HepG2 (cell line): ENCODE measurements around the gene SPECC1L. TPM values are rescaled to one million over a fixed set of nuclear protein-coding genes. Genes with fewer than 3 reads are reported as not detected.

Experiments used
- ATAC-seq: fragments of 200-7000 bp; cut with Tn5 transposase; 3 replicates; pipeline ENCODE4 v1.9.1; 2020; ENCODE audit warnings: mild to moderate bottlenecking, moderate library complexity
- BruUV-seq: library from RNA; stranded (reverse); fragments of 400-500 nt; replicated peaks from 2 replicates; lab custom pipeline; 2021; lab: Mats Ljungman, UMichigan
- CTCF ChIA-PET: fragments of 300-600 bp; formaldehyde crosslinking; extraction: SDS; loops from one replicate; lab custom pipeline; 2021; ENCODE audit warnings: low total read pairs, inconsistent platforms, low intra/inter-chr PET ratio; lab: Yijun Ruan, JAX
- POLR2A ChIA-PET: fragments of 350-600 bp; sonication (Branson Sonifier 250); formaldehyde crosslinking; loops from one replicate; lab custom pipeline; 2020; ENCODE audit warnings: antibody characterized with exemption, inconsistent platforms; lab: Yijun Ruan, JAX
- DNase-seq: peaks from one replicate; pipeline ENCODE4 v3.0.0-alpha.2; 2015; ENCODE audit warnings: low spot score
- FAIRE-seq: peaks from 3 replicates; lab custom pipeline; 2011; peaks lifted over from hg19 to GRCh38; lab: Jason Lieb, UNC
- H2AFZ ChIP-seq: one replicate; pipeline ENCODE4 v1.6.1; 2011; ENCODE audit warnings: low read length, inconsistent platforms
- H3K27ac ChIP-seq: fragments of 300-600 bp; 3 replicates; pipeline ENCODE4 v1.8.0; 2011; ENCODE audit warnings: mixed run types, mild to moderate bottlenecking, mixed read lengths, low read length, inconsistent platforms; ENCODE audit not compliant: insufficient read depth; ENCODE audit errors: extremely low read length
- H3K27me3 ChIP-seq, 2 experiments: fragments of 200-600 bp in 1 of 2; 2 replicates in 1 of 2; 3 replicates in 1 of 2; pipeline versions ENCODE4 v1.6.0 to v1.8.0; 2011; ENCODE audit warnings: low read length in 2 of 2, mild to moderate bottlenecking in 2 of 2, moderate library complexity in 2 of 2, inconsistent platforms in 1 of 2; ENCODE audit not compliant: insufficient read depth in 2 of 2, control insufficient read depth in 1 of 2
- H3K36me3 ChIP-seq, 2 experiments: fragments of 200-600 bp in 1 of 2; replicated peaks in 1 of 2; 2 replicates in 1 of 2; 3 replicates in 1 of 2; pipeline versions ENCODE4 v1.5.1 to v1.8.0; 2011; ENCODE audit warnings: low read length in 2 of 2, inconsistent platforms in 1 of 2; ENCODE audit not compliant: insufficient read depth in 2 of 2, control insufficient read depth in 1 of 2
- H3K4me1 ChIP-seq: 2 replicates; pipeline ENCODE4 v1.5.1; 2012; ENCODE audit warnings: low read length, inconsistent platforms; ENCODE audit not compliant: insufficient read depth
- H3K4me2 ChIP-seq: 2 replicates; pipeline ENCODE4 v1.6.0; 2011; ENCODE audit warnings: low read depth, low read length, inconsistent platforms
- H3K4me3 ChIP-seq, 3 experiments: fragments of 200-600 bp in 1 of 3; sonication (generic), shearing (Covaris generic) in 1 of 3; replicated peaks in 1 of 3; 2 replicates each; pipeline ENCODE4 v1.5.1; 2011 to 2016; ENCODE audit warnings: low read length in 3 of 3, inconsistent platforms in 2 of 3, low read depth in 2 of 3, mild to moderate bottlenecking in 2 of 3, control low read depth in 1 of 3, mixed read lengths in 1 of 3; ENCODE audit not compliant: insufficient read depth in 1 of 3
- H3K79me2 ChIP-seq: one replicate; pipeline ENCODE4 v1.6.1; 2011; ENCODE audit warnings: low read length, inconsistent platforms; ENCODE audit not compliant: insufficient read depth
- H3K9ac ChIP-seq: 2 replicates; pipeline ENCODE4 v1.6.0; 2011; ENCODE audit warnings: mild to moderate bottlenecking, low read depth, low read length, inconsistent platforms; ENCODE audit not compliant: insufficient read depth
- H3K9me3 ChIP-seq: 2 replicates; pipeline ENCODE4 v1.5.1; 2012; ENCODE audit warnings: mild to moderate bottlenecking, low read length
- H4K20me1 ChIP-seq: 2 replicates; pipeline ENCODE4 v1.6.0; 2011; ENCODE audit warnings: inconsistent platforms, mild to moderate bottlenecking, low read length, moderate library complexity; ENCODE audit not compliant: insufficient read depth
- E2F2 ChIP-seq: sonication (generic); formaldehyde crosslinking; IDR thresholded peaks from 2 replicates; pipeline ENCODE4 v1.4.0; 2020; ENCODE audit warnings: missing genetic modification reagents, borderline replicate concordance
- FOXK1 ChIP-seq: sonication (generic); formaldehyde crosslinking; IDR thresholded peaks from 2 replicates; pipeline ENCODE4 v1.4.0; 2020; ENCODE audit warnings: low read depth, missing genetic modification reagents, borderline replicate concordance
- HNRNPL ChIP-seq: fragments of 200-400 bp; formaldehyde crosslinking; IDR thresholded peaks from 2 replicates; pipeline ENCODE4 v1.6.1; 2017; ENCODE audit warnings: mild to moderate bottlenecking, low read depth, low read length
- KAT8 ChIP-seq: IDR thresholded peaks from 2 replicates; pipeline ENCODE4 v1.6.1; 2016; ENCODE audit warnings: missing genetic modification reagents, missing compliant biosample characterization
- MXD4 ChIP-seq: IDR thresholded peaks from 2 replicates; pipeline ENCODE4 v1.6.1; 2016; ENCODE audit warnings: mild to moderate bottlenecking, missing biosample characterization, missing genetic modification reagents
- MYNN ChIP-seq: sonication (generic); formaldehyde crosslinking; IDR thresholded peaks from 2 replicates; pipeline ENCODE4 v1.4.0; 2020; ENCODE audit warnings: mild to moderate bottlenecking, low read depth, missing genetic modification reagents
- NFYB ChIP-seq: sonication (generic); formaldehyde crosslinking; IDR thresholded peaks from 2 replicates; pipeline ENCODE4 v1.4.0; 2020; ENCODE audit warnings: missing genetic modification reagents
- POGK ChIP-seq: sonication (generic); formaldehyde crosslinking; conservative IDR thresholded peaks from 2 replicates; pipeline ENCODE4 v1.8.0; 2022; ENCODE audit warnings: mild to moderate bottlenecking, moderate library complexity, missing genetic modification reagents
- PTBP1 ChIP-seq: fragments of 200-400 bp; formaldehyde crosslinking; IDR thresholded peaks from 2 replicates; pipeline ENCODE4 v1.6.1; 2018; ENCODE audit warnings: low read length, low read depth; ENCODE audit not compliant: poor library complexity, severe bottlenecking
- SAP130 ChIP-seq: IDR thresholded peaks from 2 replicates; pipeline ENCODE4 v1.6.1; 2016; ENCODE audit warnings: low read depth
- TBP ChIP-seq: sonication (generic); formaldehyde crosslinking; IDR thresholded peaks from 2 replicates; pipeline ENCODE4 v1.5.0; 2020; ENCODE audit warnings: missing genetic modification reagents
- TIGD3 ChIP-seq: sonication (generic); formaldehyde crosslinking; IDR thresholded peaks from 2 replicates; pipeline ENCODE4 v1.5.1; 2020; ENCODE audit warnings: mild to moderate bottlenecking, missing genetic modification reagents, borderline replicate concordance
- ZNF121 ChIP-seq: sonication (generic); formaldehyde crosslinking; IDR thresholded peaks from 2 replicates; pipeline ENCODE4 v1.5.0; 2020; ENCODE audit warnings: mild to moderate bottlenecking, missing genetic modification reagents
- ZNF20 ChIP-seq: sonication (generic); formaldehyde crosslinking; IDR thresholded peaks from 2 replicates; pipeline ENCODE4 v1.4.0; 2020; ENCODE audit warnings: mild to moderate bottlenecking, moderate library complexity, missing genetic modification reagents
- ZNF44 ChIP-seq: sonication (generic); formaldehyde crosslinking; IDR thresholded peaks from 2 replicates; pipeline ENCODE4 v1.5.1; 2020; ENCODE audit warnings: mild to moderate bottlenecking, missing genetic modification reagents
- ZNF547 ChIP-seq: sonication (generic); formaldehyde crosslinking; IDR thresholded peaks from 2 replicates; pipeline ENCODE4 v1.5.1; 2020; ENCODE audit warnings: mild to moderate bottlenecking, missing genetic modification reagents
- ZNF589 ChIP-seq: sonication (generic); formaldehyde crosslinking; conservative IDR thresholded peaks from 2 replicates; pipeline ENCODE4 v1.8.0; 2022; ENCODE audit warnings: mild to moderate bottlenecking, moderate library complexity, missing genetic modification reagents
- ZNF777 ChIP-seq: sonication (generic); formaldehyde crosslinking; IDR thresholded peaks from 2 replicates; pipeline ENCODE4 v1.4.0; 2020; ENCODE audit warnings: missing genetic modification reagents
- WGBS: methylation state at CpG from one replicate; pipeline ENCODE4 v1.1.6; 2017; ENCODE audit warnings: low lambda C conversion rate; 5-methylcytosine and 5-hydroxymethylcytosine counted together
- in situ Hi-C: cut with HindIII; loops from 2 replicates; pipeline ENCODE4 v1.10.0; 2017; ENCODE audit warnings: low pct_unique_long_range_greater_than_20kb; ENCODE audit not compliant: extremely low pct_ligation_motif_present
- intact Hi-C: fragments of 100-400 bp; cut with micrococcal nuclease; formaldehyde crosslinking; loops from one replicate; pipeline ENCODE4 v1.10.0; 2022; ENCODE audit not compliant: unreplicated experiment
- polyA plus RNA-seq, 8 experiments: library from polyadenylated mRNA; depleted of rRNA in 3 of 8; stranded (reverse) in 7 of 8; unstranded in 1 of 8; fragments of >200 nt; fragmentation: Illumina TruSeq in 4 of 8; extraction: Trizol in 4 of 8; gene quantifications; 2 replicates each; pipeline versions ENCODE4 v1.2.1 to v1.2.3, GENCODE V29; 2011 to 2016; ENCODE audit warnings: low read depth in 4 of 8, missing spikeins in 1 of 8, mixed read lengths in 1 of 8; ENCODE audit not compliant: insufficient read depth in 1 of 8
- total RNA-seq, 5 experiments: library from RNA; depleted of rRNA; stranded (reverse); fragments of >200 nt; fragmentation: Illumina TruSeq; extraction: Trizol; gene quantifications; 2 replicates each; pipeline ENCODE4 v1.2.3, GENCODE V29; 2016; ENCODE audit warnings: low read depth in 1 of 5

Gene SPECC1L
- total and polyA plus RNA-seq, 2 of the 13 experiments (the other 11 are each of a cell fraction or from before 2014, with no cell fraction given), result 14.1 to 30.3 TPM

GRCh38 chr22:24390576-24390975 is 119.9 kb downstream of the SPECC1L start:
- DNase-seq (no peak), ATAC-seq (no peak)
- H2AFZ ChIP-seq, result no peak overlapping the region
- H3K36me3 ChIP-seq, result peaks cover 3 to 10% of the 10 kb centered on the region in 2 experiments; a peak in 3 of 5 replicates
- H4K20me1 ChIP-seq, result no peaks in the 10 kb centered on the region
- no TSS peak for BruUV-seq
- WGBS, result 95% methylated on average over 7 of the region's 7 CpGs
- no peaks in the 10 kb centered on the region for H3K79me2 ChIP-seq
- no peak overlapping the region for H3K4me3 ChIP-seq
- CTCF ChIA-PET, result no interaction called here
- TF ChIP-seq NFYB (CRISPR knock-in tag) (no peak), ZNF777 (CRISPR knock-in tag) (no peak), ZNF589 (CRISPR knock-in tag) (no peak), ZNF20 (CRISPR knock-in tag) (no peak), MYNN (CRISPR knock-in tag) (no peak), TBP (CRISPR knock-in tag) (no peak), HNRNPL (no peak), E2F2 (CRISPR knock-in tag) (no peak), KAT8 (CRISPR knock-in tag) (no peak), POGK (no peak), ZNF44 (CRISPR knock-in tag) (no peak), TIGD3 (CRISPR knock-in tag) (no peak), ZNF121 (CRISPR knock-in tag) (no peak), SAP130 (CRISPR knock-in tag) (no peak), PTBP1 (no peak), ZNF547 (CRISPR knock-in tag) (no peak), FOXK1 (CRISPR knock-in tag) (no peak), MXD4 (CRISPR knock-in tag) (no peak)
- TF ChIP-seq, all 625 proteins: peak for 0
- no peak for FAIRE-seq
- Histone ChIP-seq H3K4me1 (peaks cover 6% of the 10 kb centered on the region; the same call in 1 of the 2 replicates), H3K9ac (no peak overlapping the region), H3K9me3 (no peaks in the 10 kb centered on the region), H3K4me2 (no peak overlapping the region), H3K27me3 (no peaks in the 10 kb centered on the region), H3K27ac (no peak overlapping the region)
- POLR2A ChIA-PET, result no interaction called here
- intact Hi-C loops (no loop called here), in situ Hi-C loops (no loop called here)
